HepG2 (cell line): ENCODE measurements around the gene CRIP1. TPM values are rescaled to one million over a fixed set of nuclear protein-coding genes. Genes with fewer than 3 reads are reported as not detected.
A peak's percentile ranks its signal among the peaks of the same experiment; 100 is the strongest.

Experiments used
- AHR ChIP-seq: IDR thresholded peaks from 2 replicates; pipeline ENCODE4 v1.6.1; 2018; ENCODE audit warnings: missing genetic modification reagents, missing compliant biosample characterization
- FLYWCH1 ChIP-seq: sonication (generic); formaldehyde crosslinking; IDR thresholded peaks from 2 replicates; pipeline ENCODE4 v1.8.1; 2023; ENCODE audit warnings: mild to moderate bottlenecking, missing genetic modification reagents
- HCFC1 ChIP-seq: fragments of 150-350 bp; IDR thresholded peaks from 2 replicates; pipeline ENCODE4 v1.6.1; 2014; ENCODE audit warnings: low read depth, low read length
- HES4 ChIP-seq: sonication (generic); formaldehyde crosslinking; IDR thresholded peaks from 2 replicates; pipeline ENCODE4 v1.9.0; 2021; ENCODE audit warnings: mild to moderate bottlenecking, missing genetic modification reagents, borderline replicate concordance
- HNRNPUL1 ChIP-seq: fragments of 200-400 bp; formaldehyde crosslinking; IDR thresholded peaks from 2 replicates; pipeline ENCODE4 v1.6.1; 2017; ENCODE audit warnings: low read depth, mild to moderate bottlenecking, low read length, moderate library complexity
- NFYB ChIP-seq: sonication (generic); formaldehyde crosslinking; IDR thresholded peaks from 2 replicates; pipeline ENCODE4 v1.4.0; 2020; ENCODE audit warnings: missing genetic modification reagents
- ZKSCAN8 ChIP-seq: IDR thresholded peaks from 2 replicates; pipeline ENCODE4 v1.6.1; 2016; ENCODE audit warnings: borderline replicate concordance, missing genetic modification reagents, missing compliant biosample characterization
- ZNF296 ChIP-seq: sonication (generic); formaldehyde crosslinking; conservative IDR thresholded peaks from 2 replicates; pipeline ENCODE4 v1.5.0; 2020; ENCODE audit warnings: mild to moderate bottlenecking, missing genetic modification reagents
- polyA plus RNA-seq, 8 experiments: library from polyadenylated mRNA; depleted of rRNA in 3 of 8; stranded (reverse) in 7 of 8; unstranded in 1 of 8; fragments of >200 nt; fragmentation: Illumina TruSeq in 4 of 8; extraction: Trizol in 4 of 8; gene quantifications; 2 replicates each; pipeline versions ENCODE4 v1.2.1 to v1.2.3, GENCODE V29; 2011 to 2016; ENCODE audit warnings: low read depth in 4 of 8, missing spikeins in 1 of 8, mixed read lengths in 1 of 8; ENCODE audit not compliant: insufficient read depth in 1 of 8
- total RNA-seq, 5 experiments: library from RNA; depleted of rRNA; stranded (reverse); fragments of >200 nt; fragmentation: Illumina TruSeq; extraction: Trizol; gene quantifications; 2 replicates each; pipeline ENCODE4 v1.2.3, GENCODE V29; 2016; ENCODE audit warnings: low read depth in 1 of 5
- TF ChIP-seq, protein P1 (sequence below): fragments of 450-650 bp; IDR thresholded peaks from 2 replicates; pipeline ENCODE4 v1.6.1; 2017; ENCODE audit warnings: mild to moderate bottlenecking
- TF ChIP-seq, protein P2 (sequence below): sonication (generic); formaldehyde crosslinking; conservative IDR thresholded peaks from 2 replicates; pipeline ENCODE4 v1.4.0; 2020; ENCODE audit warnings: missing genetic modification reagents
- TF ChIP-seq, protein P3 (sequence below): IDR thresholded peaks from 2 replicates; pipeline ENCODE4 v1.6.1; 2012; ENCODE audit warnings: inconsistent platforms
- TF ChIP-seq, protein P4 (sequence below), 2 experiments: sonication (generic) in 1 of 2; formaldehyde crosslinking in 1 of 2; IDR thresholded peaks; 2 replicates each; pipeline versions ENCODE4 v1.4.0 to v1.6.1; 2016 to 2020; ENCODE audit warnings: borderline replicate concordance in 1 of 2, low read depth in 1 of 2, mild to moderate bottlenecking in 1 of 2, missing genetic modification reagents in 1 of 2
- TF ChIP-seq, protein P5 (sequence below): sonication (generic); formaldehyde crosslinking; IDR thresholded peaks from 2 replicates; pipeline ENCODE4 v1.4.0; 2020; ENCODE audit warnings: missing genetic modification reagents, mild to moderate bottlenecking, borderline replicate concordance

Gene CRIP1
- total and polyA plus RNA-seq, 2 of the 13 experiments (the other 11 are each of a cell fraction or from before 2014, with no cell fraction given), result 53.9 to 59.5 TPM

DNA sequence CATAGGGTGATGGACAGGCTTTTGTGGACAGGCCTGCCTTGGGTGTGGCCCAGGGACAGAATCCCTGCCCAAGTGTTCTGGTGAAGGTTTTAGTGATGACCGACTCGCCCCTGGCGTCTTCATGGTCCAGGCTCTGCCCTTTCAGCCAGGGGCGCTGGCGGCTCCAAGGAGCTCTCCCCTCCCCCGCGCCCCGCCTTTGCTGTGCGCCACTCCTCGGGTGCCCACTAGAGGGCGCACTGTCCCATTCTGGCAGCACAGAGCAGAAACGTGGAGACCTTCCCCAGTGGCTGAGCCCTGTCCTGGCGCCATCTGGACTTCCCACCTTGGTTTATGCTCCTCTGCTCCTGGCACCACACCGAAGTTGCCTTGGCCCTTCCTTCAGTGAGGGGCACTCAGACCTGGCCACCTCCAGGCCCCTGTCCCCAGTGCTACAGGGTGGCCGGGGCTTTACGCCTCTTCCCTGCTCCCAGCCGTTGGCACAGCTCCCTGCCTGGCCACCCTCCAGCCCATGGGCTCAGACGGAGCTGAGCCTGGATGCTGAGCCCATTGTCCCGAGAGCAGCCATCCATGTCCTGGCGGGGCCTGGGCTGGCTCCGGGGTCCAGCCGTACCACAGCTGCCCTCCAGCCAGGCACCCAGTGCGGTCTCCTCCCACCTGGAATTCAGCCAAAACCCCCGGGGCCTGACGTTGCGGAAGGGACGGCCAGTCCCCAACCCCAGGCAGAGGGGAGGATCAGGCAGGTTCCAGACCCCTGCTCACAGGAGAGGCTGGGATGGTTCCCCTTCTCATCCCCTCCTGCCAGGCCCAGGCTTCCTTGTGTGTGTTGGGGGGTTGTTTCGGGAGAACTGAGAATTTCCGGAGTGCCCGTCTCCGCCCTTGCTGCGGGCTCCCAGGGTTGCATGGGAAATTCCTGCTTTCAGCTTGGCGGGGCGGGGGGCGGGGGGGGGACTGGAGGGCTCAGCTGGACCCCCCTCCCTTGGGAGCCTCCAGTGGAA lies 5.6 kb upstream of the CRIP1 start (continued):
- TF ChIP-seq FLYWCH1 (no peak), AHR (no peak), HCFC1 (no peak), ZNF296 (CRISPR knock-in tag) (no peak), NFYB (CRISPR knock-in tag) (0 out of 2 replicates have a peak, but pooled peaks have one; percentile 13), HNRNPUL1 (no peak), HES4 (CRISPR knock-in tag) (no peak), ZKSCAN8 (no peak)
- TF ChIP-seq, protein P1, sequence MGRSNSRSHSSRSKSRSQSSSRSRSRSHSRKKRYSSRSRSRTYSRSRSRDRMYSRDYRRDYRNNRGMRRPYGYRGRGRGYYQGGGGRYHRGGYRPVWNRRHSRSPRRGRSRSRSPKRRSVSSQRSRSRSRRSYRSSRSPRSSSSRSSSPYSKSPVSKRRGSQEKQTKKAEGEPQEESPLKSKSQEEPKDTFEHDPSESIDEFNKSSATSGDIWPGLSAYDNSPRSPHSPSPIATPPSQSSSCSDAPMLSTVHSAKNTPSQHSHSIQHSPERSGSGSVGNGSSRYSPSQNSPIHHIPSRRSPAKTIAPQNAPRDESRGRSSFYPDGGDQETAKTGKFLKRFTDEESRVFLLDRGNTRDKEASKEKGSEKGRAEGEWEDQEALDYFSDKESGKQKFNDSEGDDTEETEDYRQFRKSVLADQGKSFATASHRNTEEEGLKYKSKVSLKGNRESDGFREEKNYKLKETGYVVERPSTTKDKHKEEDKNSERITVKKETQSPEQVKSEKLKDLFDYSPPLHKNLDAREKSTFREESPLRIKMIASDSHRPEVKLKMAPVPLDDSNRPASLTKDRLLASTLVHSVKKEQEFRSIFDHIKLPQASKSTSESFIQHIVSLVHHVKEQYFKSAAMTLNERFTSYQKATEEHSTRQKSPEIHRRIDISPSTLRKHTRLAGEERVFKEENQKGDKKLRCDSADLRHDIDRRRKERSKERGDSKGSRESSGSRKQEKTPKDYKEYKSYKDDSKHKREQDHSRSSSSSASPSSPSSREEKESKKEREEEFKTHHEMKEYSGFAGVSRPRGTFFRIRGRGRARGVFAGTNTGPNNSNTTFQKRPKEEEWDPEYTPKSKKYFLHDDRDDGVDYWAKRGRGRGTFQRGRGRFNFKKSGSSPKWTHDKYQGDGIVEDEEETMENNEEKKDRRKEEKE, result no peak
- TF ChIP-seq, protein P2, sequence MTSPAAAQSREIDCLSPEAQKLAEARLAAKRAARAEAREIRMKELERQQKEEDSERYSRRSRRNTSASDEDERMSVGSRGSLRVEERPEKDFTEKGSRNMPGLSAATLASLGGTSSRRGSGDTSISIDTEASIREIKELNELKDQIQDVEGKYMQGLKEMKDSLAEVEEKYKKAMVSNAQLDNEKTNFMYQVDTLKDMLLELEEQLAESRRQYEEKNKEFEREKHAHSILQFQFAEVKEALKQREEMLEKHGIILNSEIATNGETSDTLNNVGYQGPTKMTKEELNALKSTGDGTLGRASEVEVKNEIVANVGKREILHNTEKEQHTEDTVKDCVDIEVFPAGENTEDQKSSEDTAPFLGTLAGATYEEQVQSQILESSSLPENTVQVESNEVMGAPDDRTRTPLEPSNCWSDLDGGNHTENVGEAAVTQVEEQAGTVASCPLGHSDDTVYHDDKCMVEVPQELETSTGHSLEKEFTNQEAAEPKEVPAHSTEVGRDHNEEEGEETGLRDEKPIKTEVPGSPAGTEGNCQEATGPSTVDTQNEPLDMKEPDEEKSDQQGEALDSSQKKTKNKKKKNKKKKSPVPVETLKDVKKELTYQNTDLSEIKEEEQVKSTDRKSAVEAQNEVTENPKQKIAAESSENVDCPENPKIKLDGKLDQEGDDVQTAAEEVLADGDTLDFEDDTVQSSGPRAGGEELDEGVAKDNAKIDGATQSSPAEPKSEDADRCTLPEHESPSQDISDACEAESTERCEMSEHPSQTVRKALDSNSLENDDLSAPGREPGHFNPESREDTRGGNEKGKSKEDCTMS (CRISPR knock-in tag), result no peak
- TF ChIP-seq, protein P3, sequence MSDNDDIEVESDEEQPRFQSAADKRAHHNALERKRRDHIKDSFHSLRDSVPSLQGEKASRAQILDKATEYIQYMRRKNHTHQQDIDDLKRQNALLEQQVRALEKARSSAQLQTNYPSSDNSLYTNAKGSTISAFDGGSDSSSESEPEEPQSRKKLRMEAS, result peak; percentile 74
- TF ChIP-seq, protein P4, sequence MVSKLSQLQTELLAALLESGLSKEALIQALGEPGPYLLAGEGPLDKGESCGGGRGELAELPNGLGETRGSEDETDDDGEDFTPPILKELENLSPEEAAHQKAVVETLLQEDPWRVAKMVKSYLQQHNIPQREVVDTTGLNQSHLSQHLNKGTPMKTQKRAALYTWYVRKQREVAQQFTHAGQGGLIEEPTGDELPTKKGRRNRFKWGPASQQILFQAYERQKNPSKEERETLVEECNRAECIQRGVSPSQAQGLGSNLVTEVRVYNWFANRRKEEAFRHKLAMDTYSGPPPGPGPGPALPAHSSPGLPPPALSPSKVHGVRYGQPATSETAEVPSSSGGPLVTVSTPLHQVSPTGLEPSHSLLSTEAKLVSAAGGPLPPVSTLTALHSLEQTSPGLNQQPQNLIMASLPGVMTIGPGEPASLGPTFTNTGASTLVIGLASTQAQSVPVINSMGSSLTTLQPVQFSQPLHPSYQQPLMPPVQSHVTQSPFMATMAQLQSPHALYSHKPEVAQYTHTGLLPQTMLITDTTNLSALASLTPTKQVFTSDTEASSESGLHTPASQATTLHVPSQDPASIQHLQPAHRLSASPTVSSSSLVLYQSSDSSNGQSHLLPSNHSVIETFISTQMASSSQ (IDR thresholded peaks at IDR 0.05; ENCODE audit: low read depth), result no peak
- TF ChIP-seq, protein P4 (CRISPR knock-in tag; IDR thresholded peaks at IDR 0.05; ENCODE audit: borderline replicate concordance), result no peak; the same call in 1 of the 2 replicates
- TF ChIP-seq, protein P5, sequence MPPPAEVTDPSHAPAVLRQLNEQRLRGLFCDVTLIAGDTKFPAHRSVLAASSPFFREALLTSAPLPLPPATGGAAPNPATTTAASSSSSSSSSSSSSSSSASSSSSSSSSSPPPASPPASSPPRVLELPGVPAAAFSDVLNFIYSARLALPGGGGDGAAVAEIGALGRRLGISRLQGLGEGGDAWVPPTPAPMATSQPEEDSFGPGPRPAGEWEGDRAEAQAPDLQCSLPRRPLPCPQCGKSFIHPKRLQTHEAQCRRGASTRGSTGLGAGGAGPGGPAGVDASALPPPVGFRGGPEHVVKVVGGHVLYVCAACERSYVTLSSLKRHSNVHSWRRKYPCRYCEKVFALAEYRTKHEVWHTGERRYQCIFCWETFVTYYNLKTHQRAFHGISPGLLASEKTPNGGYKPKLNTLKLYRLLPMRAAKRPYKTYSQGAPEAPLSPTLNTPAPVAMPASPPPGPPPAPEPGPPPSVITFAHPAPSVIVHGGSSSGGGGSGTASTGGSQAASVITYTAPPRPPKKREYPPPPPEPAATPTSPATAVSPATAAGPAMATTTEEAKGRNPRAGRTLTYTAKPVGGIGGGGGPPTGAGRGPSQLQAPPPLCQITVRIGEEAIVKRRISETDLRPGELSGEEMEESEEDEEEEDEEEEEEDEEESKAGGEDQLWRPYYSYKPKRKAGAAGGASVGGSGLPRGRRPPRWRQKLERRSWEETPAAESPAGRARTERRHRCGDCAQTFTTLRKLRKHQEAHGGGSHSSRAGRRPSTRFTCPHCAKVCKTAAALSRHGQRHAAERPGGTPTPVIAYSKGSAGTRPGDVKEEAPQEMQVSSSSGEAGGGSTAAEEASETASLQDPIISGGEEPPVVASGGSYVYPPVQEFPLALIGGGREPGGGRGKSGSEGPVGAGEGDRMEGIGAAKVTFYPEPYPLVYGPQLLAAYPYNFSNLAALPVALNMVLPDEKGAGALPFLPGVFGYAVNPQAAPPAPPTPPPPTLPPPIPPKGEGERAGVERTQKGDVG (CRISPR knock-in tag), result peak; percentile 61; the same call in 1 of the 2 replicates
